K562 (cell line): ENCODE data around the gene MGAT1. TPM values are rescaled to one million over a fixed set of nuclear protein-coding genes. Genes with fewer than 3 reads are reported as not detected.

ENCODE experiments used
- ADNP ChIP-seq: fragments of 200-800 bp; sonication (Bioruptor generic); IDR thresholded peaks from 2 replicates; pipeline ENCODE4 v1.6.1; 2016; ENCODE audit warnings: missing genetic modification characterization, missing compliant biosample characterization
- ARID2 ChIP-seq: fragments of 450-650 bp; IDR thresholded peaks from 2 replicates; pipeline ENCODE4 v1.6.1; 2017; ENCODE audit warnings: antibody characterized with exemption, mild to moderate bottlenecking
- BHLHE40 ChIP-seq: IDR thresholded peaks from 2 replicates; pipeline ENCODE4 v1.6.1; 2011; ENCODE audit warnings: low read length, improper control_type of control experiment
- CREBBP ChIP-seq: IDR thresholded peaks from one replicate; pipeline ENCODE4 v1.6.1; 2012; ENCODE audit warnings: low read depth, mild to moderate bottlenecking, control low read depth, inconsistent platforms, low read length
- FOXA1 ChIP-seq: fragments of 450-650 bp; IDR thresholded peaks from 2 replicates; pipeline ENCODE4 v1.6.1; 2016; ENCODE audit warnings: mild to moderate bottlenecking, borderline replicate concordance
- FOXP1 ChIP-seq: sonication (generic); formaldehyde crosslinking; IDR thresholded peaks from 2 replicates; pipeline ENCODE4 v1.8.0; 2022; ENCODE audit warnings: mild to moderate bottlenecking, missing genetic modification reagents
- JUNB ChIP-seq: fragments of 450-650 bp; formaldehyde crosslinking; conservative IDR thresholded peaks from 2 replicates; pipeline ENCODE4 v1.4.0; 2020; ENCODE audit warnings: mild to moderate bottlenecking
- KDM1A ChIP-seq, 2 experiments: fragments of 450-650 bp; IDR thresholded peaks; 2 replicates each; pipeline ENCODE4 v1.6.1; 2016; ENCODE audit warnings: mild to moderate bottlenecking in 2 of 2
- MCM7 ChIP-seq, 2 experiments: fragments of 450-650 bp; IDR thresholded peaks; 2 replicates each; pipeline ENCODE4 v1.6.1; 2016 to 2018
- MTF1 ChIP-seq: fragments of 250-450 bp; sonication (Bioruptor Pico); IDR thresholded peaks from 2 replicates; pipeline ENCODE4 v1.9.0; 2021; ENCODE audit warnings: moderate library complexity, mild to moderate bottlenecking, inconsistent platforms, borderline replicate concordance
- NCOA2 ChIP-seq, 2 experiments: fragments of 450-650 bp; IDR thresholded peaks; 2 replicates each; pipeline ENCODE4 v1.6.1; 2018; ENCODE audit warnings: mild to moderate bottlenecking in 2 of 2, moderate library complexity in 1 of 2; ENCODE audit not compliant: partially characterized antibody in 2 of 2
- PHF8 ChIP-seq: fragments of 200-600 bp; sonication (generic); IDR thresholded peaks from 2 replicates; pipeline ENCODE4 v1.6.1; 2012; ENCODE audit warnings: mixed run types, mild to moderate bottlenecking, inconsistent platforms, low read length, moderate library complexity, borderline replicate concordance
- PRPF4 ChIP-seq: fragments of 200-400 bp; formaldehyde crosslinking; IDR thresholded peaks from one replicate; pipeline ENCODE4 v1.6.1; 2017; ENCODE audit warnings: low read length, low read depth, mild to moderate bottlenecking; ENCODE audit not compliant: insufficient read depth, poor library complexity, severe bottlenecking
- SIN3B ChIP-seq: fragments of 450-650 bp; IDR thresholded peaks from 2 replicates; pipeline ENCODE4 v1.6.1; 2017; ENCODE audit warnings: low read depth, mild to moderate bottlenecking, moderate library complexity
- SMARCA5 ChIP-seq: fragments of 450-650 bp; IDR thresholded peaks from 2 replicates; pipeline ENCODE4 v1.6.1; 2016
- STAT5A ChIP-seq: IDR thresholded peaks from 2 replicates; pipeline ENCODE4 v1.6.1; 2012; ENCODE audit warnings: low read length, inconsistent platforms, borderline replicate concordance
- TAF7 ChIP-seq: fragments of 450-650 bp; IDR thresholded peaks from 2 replicates; pipeline ENCODE4 v1.6.1; 2016; ENCODE audit warnings: missing genetic modification characterization, missing compliant biosample characterization
- ZNF12 ChIP-seq: sonication (generic); formaldehyde crosslinking; IDR thresholded peaks from 2 replicates; pipeline ENCODE4 v1.4.0; 2020; ENCODE audit warnings: mild to moderate bottlenecking, missing genetic modification reagents
- ZNF146 ChIP-seq: IDR thresholded peaks from one replicate; pipeline ENCODE4 v1.6.1; 2018; ENCODE audit warnings: missing compliant biosample characterization; ENCODE audit not compliant: unreplicated experiment
- ZNF165 ChIP-seq: fragments of 250-450 bp; sonication (Bioruptor Pico); IDR thresholded peaks from 2 replicates; pipeline ENCODE4 v1.4.0; 2020; ENCODE audit warnings: borderline replicate concordance
- ZNF197 ChIP-seq: fragments of 200-800 bp; sonication (Bioruptor generic); IDR thresholded peaks from 2 replicates; pipeline ENCODE4 v1.6.1; 2016; ENCODE audit warnings: low read depth, missing genetic modification characterization, missing compliant biosample characterization
- ZNF695 ChIP-seq: fragments of 450-650 bp; formaldehyde crosslinking; IDR thresholded peaks from 2 replicates; pipeline ENCODE4 v1.4.0; 2020; ENCODE audit warnings: mild to moderate bottlenecking, moderate library complexity
- ZNF766 ChIP-seq: fragments of 200-800 bp; sonication (Bioruptor generic); conservative IDR thresholded peaks from 2 replicates; pipeline ENCODE4 v1.6.1; 2016; ENCODE audit warnings: missing genetic modification characterization, missing compliant biosample characterization
- polyA plus RNA-seq, 8 experiments: library from polyadenylated mRNA; depleted of rRNA in 4 of 8; stranded (reverse) in 5 of 8; unstranded in 3 of 8; fragments of >200 nt; fragmentation: Nextera tagmentation in 2 of 8; fragmentation: Illumina TruSeq in 1 of 8; extraction: Ambion mirVana in 2 of 8; extraction: Trizol in 1 of 8; gene quantifications; 2 replicates each; pipeline versions ENCODE4 v1.2.1 to v1.2.3, GENCODE V29; 2011 to 2014; ENCODE audit warnings: inconsistent platforms in 1 of 8, missing spikeins in 1 of 8
- total RNA-seq, 7 experiments: library from RNA; depleted of rRNA in 6 of 7; stranded (reverse); fragments of >200 nt in 6 of 7; fragmentation: Illumina TruSeq in 2 of 7; extraction: Trizol in 2 of 7; gene quantifications; 2 replicates each; pipeline versions ENCODE4 v1.2.1 to v1.2.3, GENCODE V29; 2011 to 2021; ENCODE audit warnings: low replicate concordance in 1 of 7
- TF ChIP-seq, protein P1 (sequence below): fragments of 250-450 bp; sonication (Bioruptor Pico); IDR thresholded peaks from 2 replicates; pipeline ENCODE4 v1.8.0; 2022; ENCODE audit warnings: inconsistent platforms
- TF ChIP-seq, protein P2 (sequence below): fragments of 250-450 bp; sonication (Bioruptor Pico); IDR thresholded peaks from 2 replicates; pipeline ENCODE4 v1.8.0; 2021; ENCODE audit warnings: moderate library complexity, mild to moderate bottlenecking, inconsistent platforms
- TF ChIP-seq, protein P3 (sequence below): fragments of 450-650 bp; formaldehyde crosslinking; IDR thresholded peaks from 2 replicates; pipeline ENCODE4 v1.4.0; 2022; ENCODE audit warnings: missing genetic modification characterization

The MGAT1 gene
- total and polyA plus RNA-seq, 9 of the 15 experiments (the other 6 are each of a cell fraction or from before 2014, with no cell fraction given) = 3.9 to 82.7 (median 44.5) TPM

DNA sequence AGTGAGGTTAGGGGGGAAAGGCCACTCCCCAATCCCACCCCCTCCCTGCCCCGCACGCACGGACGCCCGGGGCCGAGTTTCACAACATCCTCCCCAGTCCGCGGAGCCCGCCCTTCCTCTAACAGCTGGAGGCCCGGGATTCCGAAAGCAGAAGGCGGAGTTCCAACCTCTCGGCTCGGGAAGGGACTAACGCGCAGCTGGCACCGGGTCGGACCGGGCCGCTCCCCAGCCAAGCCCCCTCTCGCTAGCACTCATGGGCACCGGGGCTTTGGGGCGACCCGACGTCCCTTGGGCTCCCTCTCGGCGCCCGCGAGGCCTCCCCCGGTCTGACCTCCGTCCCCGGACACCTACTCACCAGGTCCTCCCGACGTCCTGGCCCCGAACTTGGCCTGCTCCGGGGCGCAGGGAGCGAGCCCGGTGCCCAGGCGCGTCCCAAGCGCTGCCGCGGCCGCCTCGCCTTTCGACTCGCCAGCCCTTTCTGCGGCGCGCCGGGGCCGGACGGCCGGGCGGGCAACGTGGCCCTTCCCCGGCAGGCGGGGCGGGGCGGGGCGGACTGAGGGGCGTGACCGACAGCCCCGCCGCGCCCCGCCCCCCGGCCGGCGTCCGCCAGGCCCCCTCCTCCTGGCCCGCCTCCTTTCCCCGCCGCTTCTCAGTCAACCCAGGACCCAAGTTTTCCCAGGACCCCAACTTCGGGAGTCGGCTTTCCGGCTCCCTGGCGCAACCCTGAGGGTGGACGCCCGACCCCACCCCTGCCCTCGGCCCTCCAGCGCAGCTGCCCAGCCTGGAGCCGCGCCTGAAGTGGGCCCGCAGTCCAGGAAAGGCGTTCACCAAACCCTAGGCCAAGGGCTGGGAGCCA, at the start of gene MGAT1 (continued):
- TF ChIP-seq, protein P1, sequence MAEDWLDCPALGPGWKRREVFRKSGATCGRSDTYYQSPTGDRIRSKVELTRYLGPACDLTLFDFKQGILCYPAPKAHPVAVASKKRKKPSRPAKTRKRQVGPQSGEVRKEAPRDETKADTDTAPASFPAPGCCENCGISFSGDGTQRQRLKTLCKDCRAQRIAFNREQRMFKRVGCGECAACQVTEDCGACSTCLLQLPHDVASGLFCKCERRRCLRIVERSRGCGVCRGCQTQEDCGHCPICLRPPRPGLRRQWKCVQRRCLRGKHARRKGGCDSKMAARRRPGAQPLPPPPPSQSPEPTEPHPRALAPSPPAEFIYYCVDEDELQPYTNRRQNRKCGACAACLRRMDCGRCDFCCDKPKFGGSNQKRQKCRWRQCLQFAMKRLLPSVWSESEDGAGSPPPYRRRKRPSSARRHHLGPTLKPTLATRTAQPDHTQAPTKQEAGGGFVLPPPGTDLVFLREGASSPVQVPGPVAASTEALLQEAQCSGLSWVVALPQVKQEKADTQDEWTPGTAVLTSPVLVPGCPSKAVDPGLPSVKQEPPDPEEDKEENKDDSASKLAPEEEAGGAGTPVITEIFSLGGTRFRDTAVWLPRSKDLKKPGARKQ = no peak
- peak; percentile 84; the same call in 1 of the 2 replicates for TF ChIP-seq PHF8
- TF ChIP-seq ZNF197 (CRISPR knock-in tag) = no peak
- TF ChIP-seq SMARCA5 = no peak
- TF ChIP-seq MCM7 (IDR thresholded peaks at IDR 0.05) = no peak
- TF ChIP-seq FOXP1 (CRISPR knock-in tag) = no peak; the same call in 1 of the 2 replicates
- no peak for TF ChIP-seq NCOA2 (IDR thresholded peaks at IDR 0.05; ENCODE audit: partially characterized antibody in 2 of 2)
- TF ChIP-seq FOXA1 = no peak
- no peak for TF ChIP-seq ADNP
- no peak for TF ChIP-seq ZNF12 (CRISPR knock-in tag)
- no peak for TF ChIP-seq ZNF766 (CRISPR knock-in tag)
- TF ChIP-seq MTF1 = no peak
- peak; percentile 65; the same call in 1 of the 2 replicates for TF ChIP-seq SIN3B
- no peak for TF ChIP-seq KDM1A (IDR thresholded peaks at IDR 0.05)
- no peak for TF ChIP-seq ZNF146 (CRISPR knock-in tag)
- no peak for TF ChIP-seq CREBBP
- TF ChIP-seq ZNF165 (CRISPR knock-in tag) = no peak
- no peak for TF ChIP-seq BHLHE40
- no peak for TF ChIP-seq ARID2
- peak; percentile 24 for TF ChIP-seq PRPF4
- no peak for TF ChIP-seq JUNB
- TF ChIP-seq ZNF695 (CRISPR knock-in tag) = 0 out of 2 replicates have a peak, but pooled peaks have one; percentile 54
- TF ChIP-seq STAT5A = no peak
- TF ChIP-seq, protein P2, sequence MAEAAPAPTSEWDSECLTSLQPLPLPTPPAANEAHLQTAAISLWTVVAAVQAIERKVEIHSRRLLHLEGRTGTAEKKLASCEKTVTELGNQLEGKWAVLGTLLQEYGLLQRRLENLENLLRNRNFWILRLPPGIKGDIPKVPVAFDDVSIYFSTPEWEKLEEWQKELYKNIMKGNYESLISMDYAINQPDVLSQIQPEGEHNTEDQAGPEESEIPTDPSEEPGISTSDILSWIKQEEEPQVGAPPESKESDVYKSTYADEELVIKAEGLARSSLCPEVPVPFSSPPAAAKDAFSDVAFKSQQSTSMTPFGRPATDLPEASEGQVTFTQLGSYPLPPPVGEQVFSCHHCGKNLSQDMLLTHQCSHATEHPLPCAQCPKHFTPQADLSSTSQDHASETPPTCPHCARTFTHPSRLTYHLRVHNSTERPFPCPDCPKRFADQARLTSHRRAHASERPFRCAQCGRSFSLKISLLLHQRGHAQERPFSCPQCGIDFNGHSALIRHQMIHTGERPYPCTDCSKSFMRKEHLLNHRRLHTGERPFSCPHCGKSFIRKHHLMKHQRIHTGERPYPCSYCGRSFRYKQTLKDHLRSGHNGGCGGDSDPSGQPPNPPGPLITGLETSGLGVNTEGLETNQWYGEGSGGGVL = no peak
- no peak for TF ChIP-seq TAF7
- TF ChIP-seq, protein P3, sequence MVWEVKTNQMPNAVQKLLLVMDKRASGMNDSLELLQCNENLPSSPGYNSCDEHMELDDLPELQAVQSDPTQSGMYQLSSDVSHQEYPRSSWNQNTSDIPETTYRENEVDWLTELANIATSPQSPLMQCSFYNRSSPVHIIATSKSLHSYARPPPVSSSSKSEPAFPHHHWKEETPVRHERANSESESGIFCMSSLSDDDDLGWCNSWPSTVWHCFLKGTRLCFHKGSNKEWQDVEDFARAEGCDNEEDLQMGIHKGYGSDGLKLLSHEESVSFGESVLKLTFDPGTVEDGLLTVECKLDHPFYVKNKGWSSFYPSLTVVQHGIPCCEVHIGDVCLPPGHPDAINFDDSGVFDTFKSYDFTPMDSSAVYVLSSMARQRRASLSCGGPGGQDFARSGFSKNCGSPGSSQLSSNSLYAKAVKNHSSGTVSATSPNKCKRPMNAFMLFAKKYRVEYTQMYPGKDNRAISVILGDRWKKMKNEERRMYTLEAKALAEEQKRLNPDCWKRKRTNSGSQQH = no peak
